Keratinocyte (primary cell): ENCODE data around the gene DMBX1. TPM values are rescaled to one million over a fixed set of nuclear protein-coding genes. Genes with fewer than 3 reads are reported as not detected.

Source experiments
- DNase-seq: peaks from one replicate; pipeline ENCODE4 v3.0.0-alpha.2; 2011; ENCODE audit warnings: low read depth, missing footprints, low spot score
- FAIRE-seq: peaks from 2 replicates; lab custom pipeline; 2011; peaks lifted over from hg19 to GRCh38; lab: Jason Lieb, UNC
- H2AFZ ChIP-seq: 2 replicates; pipeline ENCODE4 v1.6.0; 2012; ENCODE audit warnings: low read length, control low read depth, inconsistent platforms; ENCODE audit not compliant: control insufficient read depth
- H3K27ac ChIP-seq: 2 replicates; pipeline ENCODE4 v1.5.1; 2011; ENCODE audit warnings: low read length; ENCODE audit not compliant: control insufficient read depth, insufficient read depth
- H3K27me3 ChIP-seq: 3 replicates; pipeline ENCODE4 v1.6.0; 2011; ENCODE audit warnings: low read length; ENCODE audit not compliant: control insufficient read depth, insufficient read depth; ENCODE audit errors: extremely low read depth
- H3K36me3 ChIP-seq, 2 experiments: 2 replicates in 1 of 2; 3 replicates in 1 of 2; pipeline ENCODE4 v1.5.1; 2011; ENCODE audit warnings: low read length in 2 of 2, mild to moderate bottlenecking in 1 of 2; ENCODE audit not compliant: control insufficient read depth in 2 of 2, insufficient read depth in 2 of 2; ENCODE audit errors: extremely low read depth in 1 of 2
- H3K4me1 ChIP-seq: 3 replicates; pipeline ENCODE4 v1.5.1; 2011; ENCODE audit warnings: low read length; ENCODE audit not compliant: control insufficient read depth, insufficient read depth; ENCODE audit errors: extremely low read depth
- H3K4me2 ChIP-seq: 3 replicates; pipeline ENCODE4 v1.6.0; 2011; ENCODE audit warnings: low read depth, low read length; ENCODE audit not compliant: control insufficient read depth, insufficient read depth; ENCODE audit errors: extremely low read depth
- H3K4me3 ChIP-seq, 3 experiments: fragments of 200-600 bp in 1 of 3; sonication (generic) in 1 of 3; 2 replicates in 2 of 3; 3 replicates in 1 of 3; pipeline ENCODE4 v1.5.1; 2011 to 2016; ENCODE audit warnings: low read length in 3 of 3, mild to moderate bottlenecking in 3 of 3, control low read depth in 2 of 3, inconsistent platforms in 1 of 3, low read depth in 1 of 3, mixed read lengths in 1 of 3, mixed run types in 1 of 3, moderate library complexity in 1 of 3; ENCODE audit not compliant: control insufficient read depth in 2 of 3, insufficient read depth in 2 of 3; ENCODE audit errors: extremely low read depth in 1 of 3
- H3K79me2 ChIP-seq: 2 replicates; pipeline ENCODE4 v1.6.0; 2012; ENCODE audit warnings: low read length; ENCODE audit not compliant: control insufficient read depth, insufficient read depth
- H3K9ac ChIP-seq: 3 replicates; pipeline ENCODE4 v1.6.0; 2011; ENCODE audit warnings: low read length; ENCODE audit not compliant: control insufficient read depth, insufficient read depth; ENCODE audit errors: extremely low read depth
- H3K9me1 ChIP-seq: 3 replicates; pipeline ENCODE4 v1.6.0; 2011; ENCODE audit warnings: low read length; ENCODE audit not compliant: control insufficient read depth, insufficient read depth; ENCODE audit errors: extremely low read depth
- H3K9me3 ChIP-seq: 2 replicates; pipeline ENCODE4 v1.5.1; 2012; ENCODE audit warnings: low read depth, low read length; ENCODE audit not compliant: control insufficient read depth
- H4K20me1 ChIP-seq: 3 replicates; pipeline ENCODE4 v1.6.0; 2011; ENCODE audit warnings: low read length; ENCODE audit not compliant: control insufficient read depth, insufficient read depth; ENCODE audit errors: extremely low read depth
- CTCF ChIP-seq, 3 experiments: IDR thresholded peaks in 1 of 3; conservative IDR thresholded peaks in 1 of 3; optimal IDR thresholded peaks in 1 of 3; 2 replicates in 2 of 3; 3 replicates in 1 of 3; pipeline versions ENCODE3 to v1.5.1; 2011; ENCODE audit warnings: low read length in 3 of 3, mild to moderate bottlenecking in 3 of 3, moderate library complexity in 2 of 3, control low read depth in 1 of 3, inconsistent platforms in 1 of 3; ENCODE audit not compliant: insufficient read depth in 2 of 3; ENCODE audit errors: extremely low read depth in 1 of 3
- EZH2 ChIP-seq: IDR thresholded peaks from one replicate; pipeline ENCODE4 v1.6.1; 2012; ENCODE audit warnings: inconsistent platforms, mild to moderate bottlenecking, low read length, moderate library complexity
- dilution Hi-C: fragments of 300-500 bp; cut with MboI; formaldehyde crosslinking; loops from one replicate; pipeline ENCODE4 v1.7.0; 2020; ENCODE audit warnings: low sequenced_read_pairs; ENCODE audit not compliant: extremely low pct_ligation_motif_present
- polyA plus RNA-seq, 5 experiments: library from polyadenylated mRNA; depleted of rRNA in 3 of 5; stranded (reverse) in 3 of 5; stranded (forward) in 1 of 5; unstranded in 1 of 5; fragments of >200 nt; gene quantifications; 1 replicate in 1 of 5; 2 replicates in 3 of 5; 3 replicates in 1 of 5; pipeline versions ENCODE4 v1.2.1 to v1.2.3, GENCODE V29; 2011 to 2012; ENCODE audit warnings: missing spikeins in 2 of 5, low read depth in 1 of 5, low replicate concordance in 1 of 5

Gene DMBX1
- polyA plus RNA-seq, 1 donor (not counting 4 experiments of a cell fraction or from before 2014, with no cell fraction given): not detected

GRCh38 chr1:46492871-46493270 lies 3.2 kb downstream of the DMBX1 start:
- no peak overlapping the region for H3K27ac ChIP-seq
- H3K9ac ChIP-seq: no peak overlapping the region
- no peaks in the 10 kb centered on the region for H3K36me3 ChIP-seq
- H3K4me1 ChIP-seq: peaks cover 8% of the 10 kb centered on the region
- H3K4me3 ChIP-seq: no peak overlapping the region
- FAIRE-seq (no peak), DNase-seq (no peak)
- no peak for TF ChIP-seq CTCF (optimal IDR thresholded peaks at IDR 0.05 in 1 of 3, IDR thresholded peaks at IDR 0.05 in 1 of 3, conservative IDR thresholded peaks at IDR 0.05 in 1 of 3; ENCODE audit: extremely low read depth in 1 of 3, insufficient read depth in 2 of 3, low read length in 3 of 3)
- TF ChIP-seq EZH2: no peak
- no peaks in the 10 kb centered on the region for H3K9me3 ChIP-seq
- H3K79me2 ChIP-seq: no peaks in the 10 kb centered on the region
- dilution Hi-C loops: no loop called here
- H2AFZ ChIP-seq: no peak overlapping the region
- no peak overlapping the region for H3K4me2 ChIP-seq
- H3K9me1 ChIP-seq: no peaks in the 10 kb centered on the region
- H4K20me1 ChIP-seq: peaks cover 8% of the 10 kb centered on the region
- H3K27me3 ChIP-seq: peaks cover 86% of the 10 kb centered on the region

DNA sequence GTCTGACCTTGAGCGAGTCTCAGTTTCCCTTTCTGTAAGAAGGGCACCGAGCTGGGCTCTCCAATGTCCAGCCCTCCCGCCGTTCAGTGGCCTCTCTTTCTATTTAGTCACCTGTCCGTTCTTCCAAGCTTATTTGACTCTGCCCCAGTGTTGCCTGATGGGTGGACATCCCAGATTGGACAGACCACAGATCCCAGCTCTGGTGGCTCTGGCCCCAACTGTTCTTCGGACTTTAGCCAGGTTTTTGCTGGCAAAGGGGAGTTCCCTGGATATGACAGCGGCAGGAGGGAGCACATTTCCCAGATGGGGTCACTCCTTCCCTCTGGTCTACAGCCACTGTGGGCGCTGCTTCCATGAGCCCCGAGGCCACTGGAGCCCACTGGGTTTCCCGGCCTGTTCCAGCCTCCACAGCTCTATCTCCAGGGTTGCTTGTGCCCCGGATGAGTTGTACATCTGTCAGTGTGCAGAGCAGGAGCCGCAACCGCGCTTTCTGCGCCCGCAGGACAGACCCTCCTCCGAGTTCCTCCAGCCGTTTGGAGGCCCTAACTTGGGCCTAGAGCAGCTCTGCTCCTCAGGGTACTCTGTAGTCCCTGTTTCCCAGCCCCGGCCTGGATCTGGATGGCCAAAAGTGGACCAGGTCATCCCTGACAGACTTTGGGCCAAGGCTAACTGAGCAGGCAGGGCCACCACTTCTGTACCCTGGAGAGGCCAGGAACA lies 3.8 kb downstream of the DMBX1 start:
- TF ChIP-seq CTCF (optimal IDR thresholded peaks at IDR 0.05 in 1 of 3, IDR thresholded peaks at IDR 0.05 in 1 of 3, conservative IDR thresholded peaks at IDR 0.05 in 1 of 3; ENCODE audit: extremely low read depth in 1 of 3, insufficient read depth in 2 of 3, low read length in 3 of 3): no peak
- peak; percentile 24 for TF ChIP-seq EZH2

More for the DNA sequence above, 3.8 kb downstream of the DMBX1 start:
- DNase-seq (no peak), FAIRE-seq (no peak)
- Histone ChIP-seq H2AFZ (no peak overlapping the region), H3K27me3 (peaks cover 82% of the 10 kb centered on the region), H3K4me2 (no peak overlapping the region), H3K9me3 (no peaks in the 10 kb centered on the region), H4K20me1 (peaks cover 8% of the 10 kb centered on the region), H3K9ac (no peak overlapping the region), H3K4me3 (no peak overlapping the region), H3K79me2 (no peaks in the 10 kb centered on the region), H3K9me1 (no peaks in the 10 kb centered on the region), H3K4me1 (peaks cover 8% of the 10 kb centered on the region), H3K27ac (no peak overlapping the region), H3K36me3 (no peaks in the 10 kb centered on the region)
- dilution Hi-C loops: no loop called here
